Natural killer cell (primary cell): ENCODE measurements around the gene PTPN7. TPM values are rescaled to one million over a fixed set of nuclear protein-coding genes. Genes with fewer than 3 reads are reported as not detected.
A peak's percentile ranks its signal among the peaks of the same experiment; 100 is the strongest.

ENCODE experiments used
- ATAC-seq, 3 donors: fragments of 150-1000 bp in 2 of 3; fragments of 200-7000 bp in 1 of 3; cut with Tn5 transposase; 1 replicate in 1 of 3; 2 replicates in 2 of 3; pipeline ENCODE4 v1.10.0; 2021; ENCODE audit warnings: mild to moderate bottlenecking in 2 of 3, moderate library complexity in 2 of 3
- DNase-seq, 2 donors: peaks; one replicate each; pipeline versions ENCODE4 v3.0.0 to v3.0.0-alpha.2; 2013 to 2021; ENCODE audit warnings: mixed read lengths in 1 of 2
- H3K27ac ChIP-seq: one replicate; pipeline ENCODE4 v1.5.1; 2013; ENCODE audit warnings: mild to moderate bottlenecking, low read length
- H3K27me3 ChIP-seq: one replicate; pipeline ENCODE4 v1.6.1; 2013; ENCODE audit warnings: low read length; ENCODE audit not compliant: control insufficient read depth, insufficient read depth
- H3K36me3 ChIP-seq: one replicate; pipeline ENCODE4 v1.6.1; 2013; ENCODE audit warnings: low read length; ENCODE audit not compliant: control insufficient read depth, insufficient read depth
- H3K4me1 ChIP-seq: one replicate; pipeline ENCODE4 v1.6.1; 2013; ENCODE audit warnings: low read length; ENCODE audit not compliant: control insufficient read depth, insufficient read depth
- H3K4me3 ChIP-seq: one replicate; pipeline ENCODE4 v1.5.1; 2013; ENCODE audit warnings: low read length
- H3K9me3 ChIP-seq: one replicate; pipeline ENCODE4 v1.6.1; 2013; ENCODE audit warnings: low read length; ENCODE audit not compliant: control insufficient read depth, insufficient read depth
- H3K27ac Mint-ChIP-seq, 2 donors: one replicate each; pipeline ENCODE4 v1.8.0; 2022; ENCODE audit warnings: mild to moderate bottlenecking in 2 of 2, mixed read lengths in 2 of 2, moderate library complexity in 1 of 2
- H3K27me3 Mint-ChIP-seq, 2 donors: one replicate each; pipeline ENCODE4 v1.8.0; 2022; ENCODE audit warnings: low read depth in 2 of 2, mixed read lengths in 2 of 2
- H3K36me3 Mint-ChIP-seq: one replicate; pipeline ENCODE4 v1.8.0; 2022; ENCODE audit warnings: mixed read lengths
- H3K4me1 Mint-ChIP-seq, 2 donors: one replicate each; pipeline ENCODE4 v1.8.0; 2022; ENCODE audit warnings: mixed read lengths in 2 of 2
- H3K4me3 Mint-ChIP-seq: one replicate; pipeline ENCODE4 v1.8.0; 2022; ENCODE audit warnings: mild to moderate bottlenecking, moderate library complexity, mixed read lengths
- H3K9me3 Mint-ChIP-seq, 2 donors: one replicate each; pipeline ENCODE4 v1.8.0; 2022; ENCODE audit warnings: mixed read lengths in 2 of 2
- CTCF ChIP-seq: fragments of 200-600 bp; IDR thresholded peaks from one replicate; pipeline ENCODE4 v1.8.0; 2022; ENCODE audit warnings: antibody characterized with exemption
- WGBS: methylation state at CpG from one replicate; pipeline ENCODE4 v1.1.7; 2013; ENCODE audit warnings: missing lambda C conversion rate; ENCODE audit not compliant: insufficient coverage; 5-methylcytosine and 5-hydroxymethylcytosine counted together
- intact Hi-C: fragments of 100-400 bp; cut with micrococcal nuclease; formaldehyde crosslinking; loops from one replicate; pipeline ENCODE4 v1.14.2; 2022
- total RNA-seq, 4 donors: library from RNA; stranded (reverse); fragments of 120-200 nt in 1 of 4; gene quantifications; one replicate each; pipeline versions ENCODE4 v1.2.3 to v1.2.4, GENCODE V29; 2013 to 2022

Gene PTPN7
- total RNA-seq, 3 donors from 2014 or later (not counting 1 experiment from before 2014, with no cell fraction given), result 144 to 241 (median 196) TPM

- ATAC-seq (no peak), DNase-seq (no peak)
- Histone ChIP-seq H3K27me3 (no peaks in the 10 kb centered on the region), H3K36me3 (no peaks in the 10 kb centered on the region), H3K9me3 (no peaks in the 10 kb centered on the region), H3K4me3 (no peak overlapping the region), H3K4me1 (no peaks in the 10 kb centered on the region), H3K27ac (no peak overlapping the region)
- no peak overlapping the region for H3K27ac Mint-ChIP-seq
- intact Hi-C loops, result no loop called here
- no peaks in the 10 kb centered on the region for H3K9me3 Mint-ChIP-seq
- WGBS, result 85% methylated on average over 7 of the region's 7 CpGs
- no peak for TF ChIP-seq CTCF
- no peaks in the 10 kb centered on the region for H3K36me3 Mint-ChIP-seq
- H3K27me3 Mint-ChIP-seq, result no peaks in the 10 kb centered on the region
- H3K4me1 Mint-ChIP-seq, result no peaks in the 10 kb centered on the region
- H3K4me3 Mint-ChIP-seq, result no peak overlapping the region
These were observed 13.6 kb upstream of the PTPN7 start for GRCh38 chr1:202173993-202174392.

- H3K36me3 Mint-ChIP-seq, result no peaks in the 10 kb centered on the region
- H3K27me3 ChIP-seq, result no peaks in the 10 kb centered on the region
- no peak overlapping the region for H3K27ac ChIP-seq
- no peak for DNase-seq
- intact Hi-C loops, result no loop called here
- no peak overlapping the region for H3K4me3 ChIP-seq
- peak in 2 of 3 donors; percentile 2 to 69 for ATAC-seq
- TF ChIP-seq CTCF, result no peak
- no peaks in the 10 kb centered on the region for H3K4me1 ChIP-seq
- WGBS, result 99% methylated on average over 5 of the region's 5 CpGs
- H3K4me3 Mint-ChIP-seq, result no peak overlapping the region
- H3K36me3 ChIP-seq, result no peaks in the 10 kb centered on the region
- no peaks in the 10 kb centered on the region for H3K9me3 ChIP-seq
- no peaks in the 10 kb centered on the region for H3K27me3 Mint-ChIP-seq
- no peaks in the 10 kb centered on the region for H3K4me1 Mint-ChIP-seq
- no peak overlapping the region for H3K27ac Mint-ChIP-seq
- no peaks in the 10 kb centered on the region for H3K9me3 Mint-ChIP-seq
These were observed 11.6 kb upstream of the PTPN7 start for GRCh38 chr1:202172015-202172355.

GRCh38 chr1:202171292-202172014 lies 11.1 kb upstream of the PTPN7 start:
- WGBS, result 97% methylated on average over 11 of the region's 11 CpGs
- Mint-ChIP-seq H3K27me3 (no peaks in the 10 kb centered on the region), H3K9me3 (no peaks in the 10 kb centered on the region), H3K36me3 (no peaks in the 10 kb centered on the region), H3K4me1 (no peaks in the 10 kb centered on the region), H3K4me3 (no peak overlapping the region), H3K27ac (no peak overlapping the region)
- Histone ChIP-seq H3K27ac (no peak overlapping the region), H3K4me3 (no peak overlapping the region), H3K27me3 (no peaks in the 10 kb centered on the region), H3K36me3 (no peaks in the 10 kb centered on the region), H3K4me1 (no peaks in the 10 kb centered on the region), H3K9me3 (no peaks in the 10 kb centered on the region)
- intact Hi-C loops, result no loop called here
- DNase-seq, result no peak
- no peak for TF ChIP-seq CTCF
- peak in 2 of 3 donors; percentile 21 to 44 for ATAC-seq

GRCh38 chr1:202170726-202171125 lies 10.3 kb upstream of the PTPN7 start:
- no peak overlapping the region for H3K27ac ChIP-seq
- Mint-ChIP-seq H3K27me3 (no peaks in the 10 kb centered on the region), H3K9me3 (no peaks in the 10 kb centered on the region), H3K4me1 (no peaks in the 10 kb centered on the region), H3K36me3 (no peaks in the 10 kb centered on the region), H3K4me3 (no peak overlapping the region), H3K27ac (no peak overlapping the region)
- no peaks in the 10 kb centered on the region for H3K36me3 ChIP-seq
- intact Hi-C loops, result no loop called here
- no peaks in the 10 kb centered on the region for H3K27me3 ChIP-seq
- ATAC-seq, result peak in 1 of 3 donors; percentile 42
- no peak overlapping the region for H3K4me3 ChIP-seq
- no peak for TF ChIP-seq CTCF
- WGBS, result 80% methylated on average over 6 of the region's 6 CpGs
- H3K9me3 ChIP-seq, result no peaks in the 10 kb centered on the region
- peak in 1 of 2 donors; percentile 40 for DNase-seq
- H3K4me1 ChIP-seq, result peaks cover 6% of the 10 kb centered on the region
